SK-N-SH treated with all-trans-retinoic acid at 6 μM for 48 hours (cell line): Measurements from ENCODE around the gene SDK2.

Source experiments
- ATAC-seq: fragments of 200-7000 bp; cut with Tn5 transposase; 3 replicates; pipeline ENCODE4 v1.9.1; 2020; ENCODE audit warnings: mild to moderate bottlenecking, moderate library complexity
- ARNTL ChIP-seq: fragments of 450-650 bp; formaldehyde crosslinking; IDR thresholded peaks from 2 replicates; pipeline ENCODE4 v1.5.0; 2020; ENCODE audit warnings: low read depth, mild to moderate bottlenecking, moderate library complexity, borderline replicate concordance
- BACH2 ChIP-seq: fragments of 250-450 bp; sonication (Bioruptor Pico); IDR thresholded peaks from 2 replicates; pipeline ENCODE4 v1.9.0; 2021; ENCODE audit warnings: mild to moderate bottlenecking, borderline replicate concordance
- CREB5 ChIP-seq: fragments of 250-450 bp; sonication (Bioruptor Pico); IDR thresholded peaks from 2 replicates; pipeline ENCODE4 v1.5.1; 2020; ENCODE audit warnings: low read depth, mild to moderate bottlenecking, moderate library complexity
- CSDC2 ChIP-seq: fragments of 250-450 bp; sonication (Bioruptor Pico); IDR thresholded peaks from 2 replicates; pipeline ENCODE4 v1.5.0; 2020; ENCODE audit warnings: mild to moderate bottlenecking, moderate library complexity
- ESRRG ChIP-seq: fragments of 250-450 bp; sonication (Bioruptor Pico); IDR thresholded peaks from 2 replicates; pipeline ENCODE4 v1.6.1; 2021; ENCODE audit warnings: mild to moderate bottlenecking
- GLIS3 ChIP-seq: fragments of 250-450 bp; sonication (Bioruptor Pico); IDR thresholded peaks from 2 replicates; pipeline ENCODE4 v1.5.0; 2020; ENCODE audit warnings: mild to moderate bottlenecking, moderate library complexity
- OSR1 ChIP-seq: fragments of 250-450 bp; sonication (Bioruptor Pico); IDR thresholded peaks from 2 replicates; pipeline ENCODE4 v1.8.0; 2022; ENCODE audit warnings: moderate library complexity, mild to moderate bottlenecking, inconsistent platforms
- PATZ1 ChIP-seq: fragments of 250-450 bp; sonication (Bioruptor Pico); IDR thresholded peaks from 2 replicates; pipeline ENCODE4 v1.8.0; 2020; ENCODE audit warnings: mild to moderate bottlenecking, moderate library complexity, borderline replicate concordance
- PPARA ChIP-seq: fragments of 250-450 bp; sonication (Bioruptor Pico); IDR thresholded peaks from 2 replicates; pipeline ENCODE4 v1.5.0; 2020; ENCODE audit warnings: mild to moderate bottlenecking, borderline replicate concordance
- RARB ChIP-seq: fragments of 250-450 bp; sonication (Bioruptor Pico); IDR thresholded peaks from 2 replicates; pipeline ENCODE4 v1.8.0; 2021; ENCODE audit warnings: mild to moderate bottlenecking, moderate library complexity
- SNAI2 ChIP-seq: fragments of 250-450 bp; sonication (Bioruptor Pico); IDR thresholded peaks from 2 replicates; pipeline ENCODE4 v1.5.0; 2020; ENCODE audit warnings: mild to moderate bottlenecking, moderate library complexity
- TCF4 ChIP-seq: fragments of 250-450 bp; sonication (Bioruptor Pico); IDR thresholded peaks from 2 replicates; pipeline ENCODE4 v1.8.0; 2021; ENCODE audit warnings: mild to moderate bottlenecking, moderate library complexity, borderline replicate concordance
- TOX ChIP-seq: fragments of 250-450 bp; sonication (Bioruptor Pico); IDR thresholded peaks from 2 replicates; pipeline ENCODE4 v1.8.0; 2021; ENCODE audit warnings: mild to moderate bottlenecking, moderate library complexity, borderline replicate concordance
- ZC3H10 ChIP-seq: fragments of 250-450 bp; sonication (Bioruptor Pico); IDR thresholded peaks from 2 replicates; pipeline ENCODE4 v1.5.1; 2021; ENCODE audit warnings: mild to moderate bottlenecking, moderate library complexity
- ZFP3 ChIP-seq: fragments of 250-450 bp; sonication (Bioruptor Pico); IDR thresholded peaks from 2 replicates; pipeline ENCODE4 v1.5.0; 2020; ENCODE audit warnings: mild to moderate bottlenecking, moderate library complexity
- ZFP30 ChIP-seq: fragments of 450-650 bp; formaldehyde crosslinking; IDR thresholded peaks from 2 replicates; pipeline ENCODE4 v1.5.0; 2022; ENCODE audit warnings: mild to moderate bottlenecking, moderate library complexity
- ZNF565 ChIP-seq: fragments of 450-650 bp; formaldehyde crosslinking; conservative IDR thresholded peaks from 2 replicates; pipeline ENCODE4 v1.5.0; 2020; ENCODE audit warnings: low read depth, mild to moderate bottlenecking, moderate library complexity
- ZNF70 ChIP-seq: fragments of 450-650 bp; formaldehyde crosslinking; IDR thresholded peaks from 2 replicates; pipeline ENCODE4 v1.5.0; 2020; ENCODE audit warnings: mild to moderate bottlenecking, moderate library complexity
- ZNF8 ChIP-seq: fragments of 450-650 bp; formaldehyde crosslinking; IDR thresholded peaks from 2 replicates; pipeline ENCODE4 v1.5.0; 2020; ENCODE audit warnings: mild to moderate bottlenecking, moderate library complexity
- TF ChIP-seq, protein P1 (sequence below): fragments of 250-450 bp; sonication (Bioruptor Pico); IDR thresholded peaks from 2 replicates; pipeline ENCODE4 v1.8.0; 2021; ENCODE audit warnings: low read depth, mild to moderate bottlenecking, moderate library complexity, borderline replicate concordance
- TF ChIP-seq, protein P2 (sequence below): fragments of 250-450 bp; sonication (Bioruptor Pico); IDR thresholded peaks from 2 replicates; pipeline ENCODE4 v1.5.1; 2021; ENCODE audit warnings: mild to moderate bottlenecking, moderate library complexity
- TF ChIP-seq, protein P3 (sequence below): fragments of 250-450 bp; sonication (Bioruptor Pico); IDR thresholded peaks from 2 replicates; pipeline ENCODE4 v1.5.0; 2020; ENCODE audit warnings: mild to moderate bottlenecking, moderate library complexity

Gene SDK2

GRCh38 chr17:73546770-73547536 is 97.3 kb downstream of the SDK2 start:
- ATAC-seq: peak; percentile 28; the same call in 1 of the 3 replicates
- TF ChIP-seq, protein P1, sequence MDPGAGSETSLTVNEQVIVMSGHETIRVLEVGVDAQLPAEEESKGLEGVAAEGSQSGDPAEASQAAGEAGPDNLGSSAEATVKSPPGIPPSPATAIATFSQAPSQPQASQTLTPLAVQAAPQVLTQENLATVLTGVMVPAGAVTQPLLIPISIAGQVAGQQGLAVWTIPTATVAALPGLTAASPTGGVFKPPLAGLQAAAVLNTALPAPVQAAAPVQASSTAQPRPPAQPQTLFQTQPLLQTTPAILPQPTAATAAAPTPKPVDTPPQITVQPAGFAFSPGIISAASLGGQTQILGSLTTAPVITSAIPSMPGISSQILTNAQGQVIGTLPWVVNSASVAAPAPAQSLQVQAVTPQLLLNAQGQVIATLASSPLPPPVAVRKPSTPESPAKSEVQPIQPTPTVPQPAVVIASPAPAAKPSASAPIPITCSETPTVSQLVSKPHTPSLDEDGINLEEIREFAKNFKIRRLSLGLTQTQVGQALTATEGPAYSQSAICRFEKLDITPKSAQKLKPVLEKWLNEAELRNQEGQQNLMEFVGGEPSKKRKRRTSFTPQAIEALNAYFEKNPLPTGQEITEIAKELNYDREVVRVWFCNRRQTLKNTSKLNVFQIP: no peak
- no peak for TF ChIP-seq ZC3H10 (CRISPR knock-in tag)
- no peak for TF ChIP-seq ZNF565 (CRISPR knock-in tag)
- TF ChIP-seq TOX (CRISPR knock-in tag): no peak
- TF ChIP-seq OSR1 (CRISPR knock-in tag): no peak
- TF ChIP-seq RARB (CRISPR knock-in tag): no peak

- TF ChIP-seq GLIS3 (CRISPR knock-in tag) (no peak), PATZ1 (no peak), ARNTL (CRISPR knock-in tag) (no peak), ZNF8 (CRISPR knock-in tag) (no peak), ZNF565 (CRISPR knock-in tag) (no peak)
- TF ChIP-seq, protein P2, sequence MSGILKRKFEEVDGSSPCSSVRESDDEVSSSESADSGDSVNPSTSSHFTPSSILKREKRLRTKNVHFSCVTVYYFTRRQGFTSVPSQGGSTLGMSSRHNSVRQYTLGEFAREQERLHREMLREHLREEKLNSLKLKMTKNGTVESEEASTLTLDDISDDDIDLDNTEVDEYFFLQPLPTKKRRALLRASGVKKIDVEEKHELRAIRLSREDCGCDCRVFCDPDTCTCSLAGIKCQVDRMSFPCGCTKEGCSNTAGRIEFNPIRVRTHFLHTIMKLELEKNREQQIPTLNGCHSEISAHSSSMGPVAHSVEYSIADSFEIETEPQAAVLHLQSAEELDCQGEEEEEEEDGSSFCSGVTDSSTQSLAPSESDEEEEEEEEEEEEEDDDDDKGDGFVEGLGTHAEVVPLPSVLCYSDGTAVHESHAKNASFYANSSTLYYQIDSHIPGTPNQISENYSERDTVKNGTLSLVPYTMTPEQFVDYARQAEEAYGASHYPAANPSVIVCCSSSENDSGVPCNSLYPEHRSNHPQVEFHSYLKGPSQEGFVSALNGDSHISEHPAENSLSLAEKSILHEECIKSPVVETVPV (CRISPR knock-in tag): no peak
- ATAC-seq: no peak
Measured at GRCh38 chr17:73546114-73546513, 98.1 kb downstream of the SDK2 start.

GRCh38 chr17:73545109-73546032 is 98.9 kb downstream of the SDK2 start:
- no peak for ATAC-seq
- no peak for TF ChIP-seq ZC3H10 (CRISPR knock-in tag)
- no peak for TF ChIP-seq CREB5 (CRISPR knock-in tag)
- TF ChIP-seq SNAI2 (CRISPR knock-in tag): no peak
- TF ChIP-seq ARNTL (CRISPR knock-in tag): no peak
- TF ChIP-seq ZFP30: no peak
- TF ChIP-seq, protein P3, sequence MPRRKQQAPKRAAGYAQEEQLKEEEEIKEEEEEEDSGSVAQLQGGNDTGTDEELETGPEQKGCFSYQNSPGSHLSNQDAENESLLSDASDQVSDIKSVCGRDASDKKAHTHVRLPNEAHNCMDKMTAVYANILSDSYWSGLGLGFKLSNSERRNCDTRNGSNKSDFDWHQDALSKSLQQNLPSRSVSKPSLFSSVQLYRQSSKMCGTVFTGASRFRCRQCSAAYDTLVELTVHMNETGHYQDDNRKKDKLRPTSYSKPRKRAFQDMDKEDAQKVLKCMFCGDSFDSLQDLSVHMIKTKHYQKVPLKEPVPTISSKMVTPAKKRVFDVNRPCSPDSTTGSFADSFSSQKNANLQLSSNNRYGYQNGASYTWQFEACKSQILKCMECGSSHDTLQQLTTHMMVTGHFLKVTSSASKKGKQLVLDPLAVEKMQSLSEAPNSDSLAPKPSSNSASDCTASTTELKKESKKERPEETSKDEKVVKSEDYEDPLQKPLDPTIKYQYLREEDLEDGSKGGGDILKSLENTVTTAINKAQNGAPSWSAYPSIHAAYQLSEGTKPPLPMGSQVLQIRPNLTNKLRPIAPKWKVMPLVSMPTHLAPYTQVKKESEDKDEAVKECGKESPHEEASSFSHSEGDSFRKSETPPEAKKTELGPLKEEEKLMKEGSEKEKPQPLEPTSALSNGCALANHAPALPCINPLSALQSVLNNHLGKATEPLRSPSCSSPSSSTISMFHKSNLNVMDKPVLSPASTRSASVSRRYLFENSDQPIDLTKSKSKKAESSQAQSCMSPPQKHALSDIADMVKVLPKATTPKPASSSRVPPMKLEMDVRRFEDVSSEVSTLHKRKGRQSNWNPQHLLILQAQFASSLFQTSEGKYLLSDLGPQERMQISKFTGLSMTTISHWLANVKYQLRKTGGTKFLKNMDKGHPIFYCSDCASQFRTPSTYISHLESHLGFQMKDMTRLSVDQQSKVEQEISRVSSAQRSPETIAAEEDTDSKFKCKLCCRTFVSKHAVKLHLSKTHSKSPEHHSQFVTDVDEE (CRISPR knock-in tag): no peak
- no peak for TF ChIP-seq PPARA (CRISPR knock-in tag)
- no peak for TF ChIP-seq ZNF70
- no peak for TF ChIP-seq TCF4
- TF ChIP-seq GLIS3 (CRISPR knock-in tag): no peak
- TF ChIP-seq TOX (CRISPR knock-in tag): no peak
- TF ChIP-seq ZNF565 (CRISPR knock-in tag): no peak
- TF ChIP-seq RARB (CRISPR knock-in tag): no peak
- TF ChIP-seq CSDC2: no peak
- TF ChIP-seq BACH2 (CRISPR knock-in tag): no peak
- TF ChIP-seq, protein P1: no peak
- TF ChIP-seq PATZ1: no peak
- no peak for TF ChIP-seq ESRRG (CRISPR knock-in tag)
- no peak for TF ChIP-seq ZFP3
